HEK293 (cell line): ENCODE results near the gene OPRM1.

Experiments
- CTCF ChIA-PET: fragments of 350-600 bp; formaldehyde crosslinking; extraction: SDS; loops from one replicate; lab custom pipeline; 2021; ENCODE audit warnings: antibody characterized with exemption; lab: Yijun Ruan, JAX
- POLR2A ChIA-PET: fragments of 300-600 bp; formaldehyde crosslinking; extraction: SDS; loops from one replicate; lab custom pipeline; 2020; ENCODE audit warnings: antibody characterized with exemption, inconsistent platforms; lab: Yijun Ruan, JAX
- H3K27ac ChIP-seq: fragments of 200-500 bp; sonication (Bioruptor generic); 2 replicates; pipeline ENCODE4 v1.5.1; 2014; ENCODE audit warnings: low read depth, low read length, control low read depth, inconsistent platforms; ENCODE audit errors: extremely low read depth
- H3K36me3 ChIP-seq, 2 experiments: fragments of 200-500 bp in 1 of 2; sonication (Bioruptor generic) in 1 of 2; 1 replicate in 1 of 2; 2 replicates in 1 of 2; pipeline ENCODE4 v1.5.1; 2014 to 2017; ENCODE audit warnings: inconsistent platforms in 2 of 2, low read length in 2 of 2; ENCODE audit not compliant: control insufficient read depth in 2 of 2, insufficient read depth in 1 of 2
- H3K4me1 ChIP-seq: fragments of 200-500 bp; sonication (Bioruptor generic); 2 replicates; pipeline ENCODE4 v1.5.1; 2014; ENCODE audit warnings: mild to moderate bottlenecking, low read length, inconsistent platforms; ENCODE audit not compliant: control insufficient read depth, insufficient read depth
- H3K4me3 ChIP-seq: 2 replicates; pipeline ENCODE4 v1.5.1; 2011; ENCODE audit warnings: low read depth, mild to moderate bottlenecking, control low read depth, low read length, moderate library complexity
- H3K9me3 ChIP-seq: fragments of 200-500 bp; sonication (Bioruptor generic); 2 replicates; pipeline ENCODE4 v1.5.1; 2014; ENCODE audit warnings: low read depth, low read length, inconsistent platforms; ENCODE audit not compliant: control insufficient read depth, insufficient read depth
- CTCF ChIP-seq: fragments of 450-650 bp; formaldehyde crosslinking; IDR thresholded peaks from 2 replicates; pipeline ENCODE4 v1.5.1; 2016; ENCODE audit warnings: missing biosample characterization, missing genetic modification characterization
- ELK4 ChIP-seq: IDR thresholded peaks from 2 replicates; pipeline ENCODE4 v1.6.1; 2011; ENCODE audit warnings: mild to moderate bottlenecking, low read depth, low read length, borderline replicate concordance
- FEZF1 ChIP-seq: fragments of 450-650 bp; formaldehyde crosslinking; IDR thresholded peaks from 2 replicates; pipeline ENCODE4 v1.5.1; 2016; ENCODE audit warnings: missing biosample characterization, missing genetic modification characterization
- GLI4 ChIP-seq: fragments of 450-650 bp; formaldehyde crosslinking; IDR thresholded peaks from 2 replicates; pipeline ENCODE4 v1.5.1; 2016; ENCODE audit warnings: missing biosample characterization, missing genetic modification characterization
- OSR2 ChIP-seq: fragments of 450-650 bp; formaldehyde crosslinking; IDR thresholded peaks from 2 replicates; pipeline ENCODE4 v1.5.1; 2016; ENCODE audit warnings: missing biosample characterization, missing genetic modification characterization
- ZBTB21 ChIP-seq: fragments of 450-650 bp; formaldehyde crosslinking; IDR thresholded peaks from 2 replicates; pipeline ENCODE4 v1.5.1; 2017; ENCODE audit warnings: missing biosample characterization, missing genetic modification characterization
- ZBTB26 ChIP-seq: fragments of 450-650 bp; formaldehyde crosslinking; optimal IDR thresholded peaks from 2 replicates; pipeline ENCODE3; 2016; ENCODE audit warnings: missing biosample characterization, mild to moderate bottlenecking, missing genetic modification characterization
- ZNF140 ChIP-seq: fragments of 450-650 bp; formaldehyde crosslinking; IDR thresholded peaks from 2 replicates; pipeline ENCODE4 v1.5.1; 2016; ENCODE audit warnings: missing biosample characterization, missing genetic modification characterization
- ZNF169 ChIP-seq: fragments of 450-650 bp; formaldehyde crosslinking; IDR thresholded peaks from 2 replicates; pipeline ENCODE4 v1.5.1; 2016; ENCODE audit warnings: missing biosample characterization, missing genetic modification characterization
- ZNF239 ChIP-seq: fragments of 450-650 bp; formaldehyde crosslinking; IDR thresholded peaks from 2 replicates; pipeline ENCODE4 v1.5.1; 2016; ENCODE audit warnings: missing biosample characterization, missing genetic modification characterization
- ZNF26 ChIP-seq: fragments of 450-650 bp; formaldehyde crosslinking; IDR thresholded peaks from 2 replicates; pipeline ENCODE4 v1.5.1; 2016; ENCODE audit warnings: missing biosample characterization, missing genetic modification characterization
- ZNF354C ChIP-seq: fragments of 450-650 bp; formaldehyde crosslinking; IDR thresholded peaks from 2 replicates; pipeline ENCODE4 v1.5.1; 2016; ENCODE audit warnings: missing biosample characterization, missing genetic modification characterization, low read depth, borderline replicate concordance
- ZNF362 ChIP-seq: fragments of 450-650 bp; formaldehyde crosslinking; IDR thresholded peaks from 2 replicates; pipeline ENCODE4 v1.5.1; 2016; ENCODE audit warnings: missing biosample characterization, missing genetic modification characterization
- ZNF37A ChIP-seq: fragments of 450-650 bp; IDR thresholded peaks from 2 replicates; pipeline ENCODE4 v1.5.1; 2018; ENCODE audit warnings: missing biosample characterization, missing genetic modification characterization
- ZNF571 ChIP-seq: fragments of 450-650 bp; formaldehyde crosslinking; IDR thresholded peaks from 2 replicates; pipeline ENCODE4 v1.5.0; 2017; ENCODE audit warnings: missing biosample characterization, missing genetic modification characterization
- ZNF580 ChIP-seq: fragments of 450-650 bp; formaldehyde crosslinking; IDR thresholded peaks from 2 replicates; pipeline ENCODE4 v1.5.1; 2016; ENCODE audit warnings: missing biosample characterization, missing genetic modification characterization
- ZNF600 ChIP-seq: fragments of 450-650 bp; formaldehyde crosslinking; IDR thresholded peaks from 2 replicates; pipeline ENCODE4 v1.5.1; 2016; ENCODE audit warnings: missing biosample characterization, missing genetic modification characterization
- ZNF768 ChIP-seq: fragments of 450-650 bp; formaldehyde crosslinking; IDR thresholded peaks from 2 replicates; pipeline ENCODE4 v1.5.1; 2018; ENCODE audit warnings: missing biosample characterization, mild to moderate bottlenecking, missing genetic modification characterization
- TF ChIP-seq, protein P1 (sequence below): fragments of 450-650 bp; formaldehyde crosslinking; IDR thresholded peaks from 2 replicates; pipeline ENCODE4 v1.5.1; 2016; ENCODE audit warnings: missing biosample characterization, missing genetic modification characterization

Gene OPRM1

DNA sequence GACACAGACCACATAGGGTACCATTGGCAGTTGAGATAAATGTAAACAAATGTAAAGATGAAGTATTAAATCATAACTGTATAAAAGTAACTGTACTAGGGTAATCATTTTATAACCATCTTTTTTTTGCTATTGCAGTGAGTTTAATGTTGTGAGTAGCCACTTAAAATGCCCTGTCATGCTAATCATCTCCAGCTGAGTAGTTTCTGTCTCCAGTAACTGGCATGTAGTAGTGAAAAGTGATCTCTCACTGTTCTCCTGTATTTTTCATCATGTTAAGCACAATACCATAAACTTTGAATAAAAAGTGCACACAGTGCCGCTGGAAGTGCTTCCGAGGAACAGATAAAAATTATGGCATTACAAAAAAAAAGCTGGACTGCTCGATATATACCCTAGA is 45.0 kb upstream of the OPRM1 start:
- TF ChIP-seq, protein P1, sequence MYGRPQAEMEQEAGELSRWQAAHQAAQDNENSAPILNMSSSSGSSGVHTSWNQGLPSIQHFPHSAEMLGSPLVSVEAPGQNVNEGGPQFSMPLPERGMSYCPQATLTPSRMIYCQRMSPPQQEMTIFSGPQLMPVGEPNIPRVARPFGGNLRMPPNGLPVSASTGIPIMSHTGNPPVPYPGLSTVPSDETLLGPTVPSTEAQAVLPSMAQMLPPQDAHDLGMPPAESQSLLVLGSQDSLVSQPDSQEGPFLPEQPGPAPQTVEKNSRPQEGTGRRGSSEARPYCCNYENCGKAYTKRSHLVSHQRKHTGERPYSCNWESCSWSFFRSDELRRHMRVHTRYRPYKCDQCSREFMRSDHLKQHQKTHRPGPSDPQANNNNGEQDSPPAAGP (tag by site-specific recombination) = no peak
- TF ChIP-seq ZNF140 (tag by site-specific recombination) (no peak), ZBTB26 (tag by site-specific recombination) (no peak), ZNF362 (tag by site-specific recombination) (no peak), ZNF600 (tag by site-specific recombination) (no peak), ZNF239 (no peak), ZNF169 (no peak), ZNF37A (no peak), ZBTB21 (no peak), ZNF580 (tag by site-specific recombination) (no peak), ZNF571 (tag by site-specific recombination) (no peak), ELK4 (no peak)
- TF ChIP-seq, all 188 proteins: peak for 0
- Histone ChIP-seq H3K27ac (no peak overlapping the region), H3K36me3 (no peaks in the 10 kb centered on the region), H3K4me3 (no peak overlapping the region), H3K9me3 (no peaks in the 10 kb centered on the region), H3K4me1 (no peaks in the 10 kb centered on the region)
- ChIA-PET POLR2A (no interaction called here), CTCF (interaction anchor here (1.2 kb wide), 1 partner anchor 46 kb away, joined by 3 read pairs; no protein-coding TSS in a partner anchor)

GRCh38 chr6:153994811-153995210 is 44.2 kb upstream of the OPRM1 start:
- POLR2A ChIA-PET = no interaction called here
- TF ChIP-seq GLI4 (tag by site-specific recombination) = no peak
- TF ChIP-seq ZNF26 (tag by site-specific recombination) = no peak
- TF ChIP-seq FEZF1 (tag by site-specific recombination) = no peak
- TF ChIP-seq, protein P1 (tag by site-specific recombination) = no peak
- TF ChIP-seq ZNF354C = no peak
- no peak for TF ChIP-seq CTCF
- no peak for TF ChIP-seq ZNF768 (tag by site-specific recombination)
- no peak for TF ChIP-seq OSR2 (tag by site-specific recombination)
- no peaks in the 10 kb centered on the region for H3K9me3 ChIP-seq
- H3K27ac ChIP-seq = no peak overlapping the region
- H3K4me1 ChIP-seq = no peaks in the 10 kb centered on the region
- CTCF ChIA-PET = interaction anchor here (0.6 kb wide), 1 partner anchor 124 kb away, joined by 3 read pairs; no protein-coding TSS in a partner anchor
- H3K4me3 ChIP-seq = no peak overlapping the region
- H3K36me3 ChIP-seq = no peaks in the 10 kb centered on the region
